Measurements from ENCODE around the gene PRIM1.
A peak's percentile ranks its signal among the peaks of the same experiment; 100 is the strongest.
"Not testable (repeated sequence)": the region's sequence is repeated elsewhere in the genome, so short reads cannot be mapped to it uniquely, and the experiment has no call there.

The PRIM1 gene

GRCh38 chr12:56751712-56752598, at the start of gene PRIM1:
Gene PRIM1, minus strand, starts transcription at chr12:56752323. Its CDS starts 25 bp downstream, at chr12:56752298.
- DNase-seq (ENCODE audit: low read depth in 3 of 3) = peak; percentile 81 to 93 (median 81)

- no peak for DNase-seq (ENCODE audit: low read depth in 3 of 3)
Measured at GRCh38 chr12:56800221-56800620, 48.1 kb upstream of the PRIM1 start.

DNA sequence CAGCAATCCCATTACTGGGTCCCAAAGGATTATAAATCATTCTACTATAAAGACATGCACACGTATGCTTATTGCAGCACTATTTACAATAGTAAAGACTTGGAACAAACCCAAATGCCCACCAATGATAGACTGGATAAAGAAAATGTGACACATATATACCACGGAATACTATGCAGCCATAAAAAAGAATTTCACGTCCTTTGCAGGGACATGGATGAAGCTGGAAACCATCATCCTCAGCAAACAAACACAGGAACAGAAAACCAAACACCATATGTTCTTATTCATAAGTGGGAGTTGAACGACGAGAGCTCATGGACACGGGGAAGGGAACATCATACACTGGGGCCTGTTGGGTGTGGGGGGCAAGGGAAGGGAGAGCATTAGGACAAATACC, 47.2 kb upstream of the PRIM1 start:
- DNase-seq (ENCODE audit: low read depth in 3 of 3) = not testable (repeated sequence)

DNA sequence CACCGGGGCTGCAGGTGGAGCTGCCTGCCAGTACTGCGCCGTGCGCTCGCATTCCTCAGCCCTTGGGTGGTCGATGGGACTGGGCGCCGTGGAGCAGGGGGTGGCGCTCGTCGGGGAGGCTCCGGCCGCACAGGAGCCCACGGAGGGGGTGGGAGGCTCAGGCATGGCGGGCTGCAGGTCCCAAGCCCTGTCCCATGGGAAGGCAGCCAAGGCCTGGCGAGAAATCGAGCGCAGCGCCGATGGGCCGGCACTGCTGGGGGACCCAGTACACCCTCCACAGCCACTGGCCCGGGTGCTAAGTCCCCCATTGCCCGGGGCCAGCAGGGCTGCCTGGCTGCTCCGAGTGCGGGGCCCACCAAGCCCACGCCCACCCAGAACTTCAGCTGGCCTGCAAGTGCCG, 43.7 kb upstream of the PRIM1 start:
- not testable (repeated sequence) for DNase-seq (ENCODE audit: low read depth in 3 of 3)

GRCh38 chr12:56795046-56795562, 43.0 kb upstream of the PRIM1 start:
- not testable (repeated sequence) for DNase-seq (ENCODE audit: low read depth in 3 of 3)

- not testable (repeated sequence) for DNase-seq (ENCODE audit: low read depth in 3 of 3)
Measured at GRCh38 chr12:56793124-56793523, 41.0 kb upstream of the PRIM1 start.

- no peak for DNase-seq (ENCODE audit: low read depth in 3 of 3)
Measured at GRCh38 chr12:56792678-56793077, 40.6 kb upstream of the PRIM1 start.

GRCh38 chr12:56789429-56789828, 37.3 kb upstream of the PRIM1 start:
- DNase-seq (ENCODE audit: low read depth in 3 of 3) = not testable (repeated sequence)

GRCh38 chr12:56787498-56787897, 35.4 kb upstream of the PRIM1 start:
- no peak for DNase-seq (ENCODE audit: low read depth in 3 of 3)

DNA sequence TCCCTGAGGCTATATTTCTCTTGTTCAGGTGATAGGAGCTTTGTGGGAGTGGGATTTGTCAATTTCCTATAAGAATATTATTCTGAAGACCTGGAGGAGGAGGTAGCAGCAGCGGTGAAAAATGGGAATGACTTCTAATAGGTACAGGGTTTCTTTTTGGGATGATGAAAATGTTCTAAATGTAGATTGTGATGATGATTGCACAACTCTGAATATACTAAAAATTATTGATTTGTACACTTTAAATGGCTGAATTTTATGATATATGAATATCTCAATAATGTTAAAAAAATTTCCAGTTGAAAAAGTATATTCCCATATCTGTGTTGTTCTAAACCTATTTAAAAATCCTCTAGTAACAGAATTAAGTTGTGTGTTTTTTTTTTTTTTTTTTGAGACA, 33.8 kb upstream of the PRIM1 start:
- no peak for DNase-seq (ENCODE audit: low read depth in 3 of 3)

DNA sequence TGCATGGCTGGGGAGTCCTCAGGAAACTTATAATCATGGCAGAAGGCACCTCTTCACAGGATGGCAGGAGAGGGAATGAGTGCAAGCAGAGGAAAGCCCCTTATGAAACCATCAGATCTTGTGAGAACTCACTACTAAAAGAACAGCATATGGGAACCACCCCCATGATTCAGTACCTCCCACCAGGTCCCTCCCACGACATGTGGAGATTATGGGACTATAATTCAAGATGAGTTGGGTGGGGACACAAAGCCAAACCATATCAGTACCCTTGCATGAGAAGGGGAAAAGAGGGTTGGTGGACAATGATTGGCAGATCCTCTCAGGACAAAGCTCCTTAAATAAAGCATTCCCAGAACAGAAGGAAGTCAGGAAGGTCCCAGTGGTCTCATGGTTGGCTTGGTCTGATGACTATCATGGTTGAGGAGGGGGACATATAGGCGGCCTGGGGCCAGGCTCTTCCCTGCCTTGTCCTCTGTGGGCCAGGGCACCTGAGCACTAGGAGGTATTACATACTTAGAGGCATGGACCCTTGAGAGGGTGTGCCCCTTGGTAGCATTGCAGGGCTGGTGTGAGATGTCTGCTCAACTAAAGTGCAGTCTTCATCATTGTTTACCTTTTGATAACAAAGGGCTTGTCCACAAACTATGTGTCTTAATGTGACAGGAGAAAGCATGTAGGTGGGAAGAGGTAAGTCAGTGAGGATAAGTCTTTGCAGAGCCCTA, 33.2 kb upstream of the PRIM1 start:
- no peak for DNase-seq (ENCODE audit: low read depth in 3 of 3)

DNA sequence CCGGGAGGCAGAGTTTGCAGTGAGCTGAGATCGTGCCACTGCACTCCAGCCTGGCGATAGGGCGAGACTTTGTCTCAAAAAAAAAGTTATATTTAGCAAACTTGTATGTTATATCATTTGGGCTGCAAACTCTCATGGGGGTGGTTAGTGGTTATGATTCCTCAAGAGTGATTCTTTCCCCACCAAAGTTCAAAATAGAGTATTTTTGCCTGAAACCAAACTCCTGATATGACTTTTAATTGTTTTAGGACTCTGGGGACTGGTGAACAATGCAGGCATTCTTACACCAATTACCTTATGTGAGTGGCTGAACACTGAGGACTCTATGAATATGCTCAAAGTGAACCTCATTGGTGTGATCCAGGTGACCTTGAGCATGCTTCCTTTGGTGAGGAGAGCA, 29.6 kb upstream of the PRIM1 start:
- no peak for DNase-seq (ENCODE audit: low read depth in 3 of 3)

DNA sequence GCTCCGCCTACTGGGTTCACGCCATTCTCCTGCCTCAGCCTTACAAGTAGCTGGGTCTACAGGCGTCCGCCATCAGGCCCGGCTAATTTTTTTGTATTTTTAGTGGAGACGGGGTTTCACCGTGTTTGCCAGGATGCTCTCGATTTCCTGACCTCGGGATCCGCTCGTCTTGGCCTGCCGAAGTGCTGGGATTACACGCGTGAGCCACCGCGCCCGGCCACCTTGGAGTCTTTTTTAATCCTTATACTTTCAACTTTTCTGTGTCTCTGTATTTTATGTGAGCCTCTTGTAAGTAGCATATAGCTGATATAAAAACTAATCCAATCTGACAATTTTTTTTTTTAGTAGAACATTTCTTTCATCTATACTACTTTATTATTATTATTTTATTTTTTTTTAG, 26.6 kb upstream of the PRIM1 start:
- no peak for DNase-seq (ENCODE audit: low read depth in 3 of 3)

DNA sequence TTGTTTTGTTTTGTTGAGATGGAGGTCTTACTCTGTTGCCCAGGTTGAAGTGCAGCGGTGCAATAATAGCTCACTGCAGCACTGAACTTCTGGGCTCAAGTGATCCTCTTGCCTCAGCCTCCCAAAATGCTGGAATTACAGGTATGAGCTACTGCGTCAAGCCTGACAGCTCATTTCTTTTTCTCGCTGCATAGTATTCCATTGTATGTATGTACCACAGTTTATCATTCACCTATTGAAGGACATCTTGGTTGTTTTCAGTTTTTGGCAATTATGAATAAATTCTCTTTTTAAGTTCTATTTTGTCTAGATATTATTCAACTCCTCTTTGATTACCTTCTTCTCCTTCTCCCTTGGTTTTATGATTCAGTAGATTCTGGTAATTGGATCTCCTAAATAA, 24.5 kb upstream of the PRIM1 start:
- DNase-seq (ENCODE audit: low read depth in 3 of 3) = no peak

- no peak for DNase-seq (ENCODE audit: low read depth in 3 of 3)
Measured at GRCh38 chr12:56775638-56776037, 23.5 kb upstream of the PRIM1 start.

DNA sequence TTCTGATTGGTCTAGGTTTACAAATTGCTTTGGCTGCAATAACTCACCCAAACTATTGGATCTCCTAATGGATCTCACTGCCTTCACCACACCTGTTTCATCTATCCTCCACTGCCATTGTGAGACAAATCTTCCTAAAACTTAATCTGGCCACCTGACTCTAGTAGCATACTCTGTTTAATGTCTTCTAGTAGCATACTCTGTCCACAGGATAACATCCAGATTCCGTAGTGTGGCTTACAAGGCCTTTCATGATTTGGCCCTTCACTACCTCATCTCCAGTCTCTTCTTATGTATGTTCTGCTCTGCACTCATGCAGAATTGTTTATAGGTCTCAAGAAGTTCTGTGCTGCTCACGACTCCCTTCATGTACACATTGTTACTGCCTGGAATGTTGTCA, 21.0 kb upstream of the PRIM1 start:
- DNase-seq (ENCODE audit: low read depth in 3 of 3) = no peak

- no peak for DNase-seq (ENCODE audit: low read depth in 3 of 3)
Measured at GRCh38 chr12:56772625-56773024, 20.5 kb upstream of the PRIM1 start.

- DNase-seq (ENCODE audit: low read depth in 3 of 3) = no peak
Measured at GRCh38 chr12:56769868-56770267, 17.7 kb upstream of the PRIM1 start.

- DNase-seq (ENCODE audit: low read depth in 3 of 3) = no peak
Measured at GRCh38 chr12:56768424-56768823, 16.3 kb upstream of the PRIM1 start.

DNA sequence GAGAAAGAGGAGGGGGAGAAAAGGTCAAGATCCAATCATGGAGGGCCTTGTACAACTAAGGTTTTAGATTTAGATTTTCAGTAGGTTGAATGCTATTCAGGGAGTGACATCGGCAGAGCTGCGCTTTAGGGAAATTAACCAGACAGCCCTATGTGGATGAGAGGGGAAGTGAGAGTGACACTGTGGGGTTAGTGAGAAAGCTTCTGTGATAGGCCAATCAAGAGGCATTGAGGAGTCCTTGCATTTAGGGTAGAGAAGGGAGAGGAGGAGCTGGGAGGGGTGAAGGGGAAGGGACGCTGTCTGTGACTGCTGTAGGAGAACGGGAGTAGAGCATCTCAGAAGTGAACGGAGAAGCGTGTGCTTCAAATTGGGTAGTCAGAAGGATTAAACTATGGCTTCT, 14.4 kb upstream of the PRIM1 start:
- DNase-seq (ENCODE audit: low read depth in 3 of 3) = no peak

DNA sequence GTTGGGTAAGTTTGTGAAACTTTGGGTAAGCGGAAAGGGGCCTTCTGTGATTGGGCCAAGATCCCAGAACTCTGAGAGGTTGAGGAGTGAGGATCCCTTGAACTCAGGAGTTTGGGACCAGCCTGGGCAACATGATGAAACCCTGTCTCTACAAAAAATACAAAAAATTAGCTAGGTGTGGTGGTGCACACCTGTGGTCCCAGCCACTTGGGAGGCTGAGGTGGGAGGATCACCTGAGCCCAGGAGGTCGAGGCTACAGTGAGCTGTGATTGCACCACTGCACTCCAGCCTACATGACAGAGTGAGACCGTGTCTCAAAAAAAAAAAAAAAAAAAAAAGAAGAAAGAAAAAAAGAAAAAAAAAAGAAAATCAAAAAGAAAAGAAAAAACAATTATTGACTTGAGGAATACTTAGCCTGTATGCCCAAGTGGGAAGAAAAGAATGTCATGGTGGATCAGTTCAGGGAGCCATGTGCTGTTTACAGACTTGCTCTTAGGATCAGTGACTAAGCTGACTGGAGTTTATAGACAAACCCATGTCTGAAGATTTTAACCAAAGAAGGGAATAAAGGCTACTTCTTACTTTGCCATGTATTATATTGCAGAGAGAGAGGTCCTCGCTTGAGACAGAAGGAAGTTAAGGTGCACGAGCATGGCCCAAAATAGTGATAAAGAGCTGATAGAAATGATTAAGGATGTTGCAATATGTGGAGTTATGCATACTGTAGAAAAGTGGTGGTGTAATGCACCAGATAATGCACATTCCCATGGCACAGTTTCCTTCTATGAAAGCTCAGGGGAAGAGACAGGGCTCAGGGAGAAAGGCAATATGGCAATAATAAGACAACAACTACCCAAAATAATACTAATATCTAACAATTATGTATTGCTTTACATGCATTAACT, 11.9 kb upstream of the PRIM1 start:
- no peak for DNase-seq (ENCODE audit: low read depth in 3 of 3)

- DNase-seq (ENCODE audit: low read depth in 3 of 3) = no peak
Measured at GRCh38 chr12:56761812-56762211, 9.7 kb upstream of the PRIM1 start.

All from stimulated activated CD4-positive, alpha-beta T cell treated with anti-CD3 and anti-CD28 coated beads, TNF-alpha, amount 100 ng/mL, for 48 hours (primary cell).